Retinal pigment epithelial cell (primary cell): Measurements from ENCODE around the gene SDR42E1.

Experiments
- DNase-seq: peaks from one replicate; pipeline ENCODE4 v3.0.0-alpha.2; 2010; ENCODE audit warnings: low read depth
- H3K4me3 ChIP-seq: 2 replicates; pipeline ENCODE4 v1.5.1; 2011; ENCODE audit warnings: mild to moderate bottlenecking, low read length, control low read depth, moderate library complexity
- TF ChIP-seq, protein P1 (sequence below): conservative IDR thresholded peaks from 2 replicates; pipeline ENCODE4 v1.5.1; 2011; ENCODE audit warnings: low read depth, low read length, control low read depth, inconsistent platforms

Gene SDR42E1

DNA sequence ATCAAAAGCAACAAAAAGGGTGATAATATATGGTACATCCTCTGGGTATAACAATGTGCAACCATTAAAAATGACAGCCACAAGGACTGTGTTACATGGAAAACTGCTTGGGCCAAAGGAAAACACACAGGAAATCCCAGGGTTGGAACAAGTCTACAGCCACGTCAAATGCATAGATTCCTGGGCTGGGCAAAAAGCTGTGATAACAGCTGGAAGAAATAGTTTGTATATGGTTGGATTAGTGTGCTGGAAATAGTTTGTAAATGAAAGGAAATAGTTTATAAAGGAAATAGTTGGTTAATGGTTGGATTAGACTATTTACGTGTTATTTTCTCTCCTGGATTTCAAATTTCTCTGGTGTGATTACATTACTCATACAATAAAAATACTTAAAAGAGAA, 26.4 kb upstream of the SDR42E1 start:
- DNase-seq, result no peak

DNA sequence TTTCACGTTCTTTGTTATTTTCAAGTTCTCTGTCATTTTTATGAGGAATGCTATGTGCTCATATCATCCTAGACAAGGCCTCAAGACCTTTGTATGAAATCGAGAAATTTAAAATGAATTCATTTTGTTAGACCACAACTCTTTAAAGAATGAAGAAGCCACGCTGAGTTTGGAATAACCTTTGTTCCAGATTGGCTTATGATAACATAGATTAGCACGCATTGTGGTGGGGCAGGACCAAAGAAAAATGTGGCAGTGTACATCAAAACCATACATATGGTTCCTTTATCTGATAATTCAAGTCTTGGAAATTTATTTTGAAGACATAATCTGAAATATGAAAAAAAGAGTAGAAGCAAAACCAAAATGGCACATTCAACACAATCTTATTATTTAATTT, 26.0 kb upstream of the SDR42E1 start:
- no peak for DNase-seq
- TF ChIP-seq, protein P1, sequence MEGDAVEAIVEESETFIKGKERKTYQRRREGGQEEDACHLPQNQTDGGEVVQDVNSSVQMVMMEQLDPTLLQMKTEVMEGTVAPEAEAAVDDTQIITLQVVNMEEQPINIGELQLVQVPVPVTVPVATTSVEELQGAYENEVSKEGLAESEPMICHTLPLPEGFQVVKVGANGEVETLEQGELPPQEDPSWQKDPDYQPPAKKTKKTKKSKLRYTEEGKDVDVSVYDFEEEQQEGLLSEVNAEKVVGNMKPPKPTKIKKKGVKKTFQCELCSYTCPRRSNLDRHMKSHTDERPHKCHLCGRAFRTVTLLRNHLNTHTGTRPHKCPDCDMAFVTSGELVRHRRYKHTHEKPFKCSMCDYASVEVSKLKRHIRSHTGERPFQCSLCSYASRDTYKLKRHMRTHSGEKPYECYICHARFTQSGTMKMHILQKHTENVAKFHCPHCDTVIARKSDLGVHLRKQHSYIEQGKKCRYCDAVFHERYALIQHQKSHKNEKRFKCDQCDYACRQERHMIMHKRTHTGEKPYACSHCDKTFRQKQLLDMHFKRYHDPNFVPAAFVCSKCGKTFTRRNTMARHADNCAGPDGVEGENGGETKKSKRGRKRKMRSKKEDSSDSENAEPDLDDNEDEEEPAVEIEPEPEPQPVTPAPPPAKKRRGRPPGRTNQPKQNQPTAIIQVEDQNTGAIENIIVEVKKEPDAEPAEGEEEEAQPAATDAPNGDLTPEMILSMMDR, result no peak
- peak overlapping the region; percentile 74 for H3K4me3 ChIP-seq

More for the DNA sequence above, 26.4 kb upstream of the SDR42E1 start:
- TF ChIP-seq, protein P1, result no peak
- peak overlapping the region; percentile 74 for H3K4me3 ChIP-seq

DNA sequence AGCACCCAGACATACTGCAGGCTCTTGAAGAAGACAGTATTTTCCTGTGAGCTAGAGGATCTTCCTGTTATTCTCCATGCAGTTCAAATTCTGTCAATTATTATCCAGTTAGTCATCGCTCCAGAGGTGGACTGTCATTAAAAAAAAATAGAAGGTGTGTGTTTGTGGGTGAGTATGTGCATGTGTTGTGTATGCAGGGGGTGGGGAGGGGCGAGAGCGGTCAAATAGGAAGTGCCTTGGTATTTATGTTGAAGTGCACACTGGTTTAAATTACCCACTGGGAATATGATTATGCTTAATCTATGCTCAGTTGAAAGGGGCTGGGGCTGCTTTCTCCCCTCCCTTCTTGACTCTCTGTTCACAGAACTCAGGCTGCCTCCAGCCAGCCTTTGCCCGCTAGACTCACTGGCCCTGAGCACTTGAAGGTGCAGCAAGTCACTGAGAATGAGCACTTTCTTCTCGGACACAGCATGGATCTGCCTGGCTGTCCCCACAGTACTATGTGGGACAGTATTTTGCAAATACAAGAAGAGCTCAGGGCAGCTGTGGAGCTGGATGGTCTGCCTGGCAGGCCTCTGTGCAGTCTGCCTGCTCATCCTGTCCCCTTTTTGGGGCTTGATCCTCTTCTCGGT, 23.8 kb upstream of the SDR42E1 start, which contains the start of gene HSD17B2:
TSS of gene HSD17B2 (plus strand) at position 273 of the 632 bp plus-strand sequence. CDS start at position 445, 172 bp downstream.
- DNase-seq, result no peak
- H3K4me3 ChIP-seq, result peak within 1 kb of the TSS; percentile 74
- TF ChIP-seq, protein P1, result no peak

DNA sequence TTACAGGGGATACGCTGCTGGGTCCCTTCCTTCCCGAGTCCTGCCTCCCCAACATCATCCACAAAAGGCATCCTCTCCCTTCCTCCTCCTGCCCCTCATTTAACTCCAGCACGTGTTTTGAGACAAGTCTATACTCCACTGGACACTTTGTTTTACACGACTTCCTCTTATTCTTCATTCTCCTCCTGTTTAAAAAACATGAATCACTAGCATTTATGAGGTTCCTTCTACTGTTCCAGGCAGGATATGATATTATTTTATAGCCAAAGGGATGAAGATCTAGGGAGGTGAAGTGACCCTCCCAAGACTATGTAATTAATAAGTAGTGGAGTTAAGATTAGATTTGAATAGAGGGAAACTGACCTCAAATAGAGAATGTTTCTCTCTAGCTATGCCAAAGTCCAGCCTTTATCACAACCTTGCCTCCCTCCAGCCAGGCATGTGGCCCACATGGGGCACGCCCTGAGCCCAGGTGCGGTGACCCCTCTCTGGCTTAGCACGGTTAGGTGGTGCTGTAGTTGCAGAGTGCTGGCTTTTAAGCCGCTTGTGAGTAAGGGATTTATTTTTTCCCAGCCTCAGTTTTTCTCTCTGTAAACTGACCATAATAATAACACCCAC, 22.5 kb upstream of the SDR42E1 start:
- no peak for DNase-seq
- TF ChIP-seq, protein P1, result no peak
- peak overlapping the region; percentile 74 for H3K4me3 ChIP-seq

DNA sequence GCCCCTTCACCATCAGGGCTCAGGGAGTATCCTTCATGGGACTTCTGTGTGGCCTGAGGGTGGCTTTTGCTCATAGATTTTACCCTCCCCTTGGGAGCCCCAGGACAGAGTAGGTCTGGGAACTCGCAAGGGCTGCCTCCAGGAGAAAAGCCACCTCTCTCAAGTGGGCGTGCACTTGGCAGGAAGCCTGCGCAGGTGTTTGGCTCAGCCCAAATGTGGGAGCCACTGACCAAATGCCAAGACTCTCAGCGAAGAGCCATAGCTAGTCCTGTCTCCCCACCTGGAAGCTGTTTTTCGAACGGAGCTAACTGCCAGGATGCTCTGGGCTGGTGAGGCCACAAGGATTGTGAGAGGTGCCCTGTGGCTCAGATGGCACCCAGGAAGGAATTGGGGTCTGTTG, 21.7 kb upstream of the SDR42E1 start:
- H3K4me3 ChIP-seq, result no peak overlapping the region
- TF ChIP-seq, protein P1, result no peak
- no peak for DNase-seq

DNA sequence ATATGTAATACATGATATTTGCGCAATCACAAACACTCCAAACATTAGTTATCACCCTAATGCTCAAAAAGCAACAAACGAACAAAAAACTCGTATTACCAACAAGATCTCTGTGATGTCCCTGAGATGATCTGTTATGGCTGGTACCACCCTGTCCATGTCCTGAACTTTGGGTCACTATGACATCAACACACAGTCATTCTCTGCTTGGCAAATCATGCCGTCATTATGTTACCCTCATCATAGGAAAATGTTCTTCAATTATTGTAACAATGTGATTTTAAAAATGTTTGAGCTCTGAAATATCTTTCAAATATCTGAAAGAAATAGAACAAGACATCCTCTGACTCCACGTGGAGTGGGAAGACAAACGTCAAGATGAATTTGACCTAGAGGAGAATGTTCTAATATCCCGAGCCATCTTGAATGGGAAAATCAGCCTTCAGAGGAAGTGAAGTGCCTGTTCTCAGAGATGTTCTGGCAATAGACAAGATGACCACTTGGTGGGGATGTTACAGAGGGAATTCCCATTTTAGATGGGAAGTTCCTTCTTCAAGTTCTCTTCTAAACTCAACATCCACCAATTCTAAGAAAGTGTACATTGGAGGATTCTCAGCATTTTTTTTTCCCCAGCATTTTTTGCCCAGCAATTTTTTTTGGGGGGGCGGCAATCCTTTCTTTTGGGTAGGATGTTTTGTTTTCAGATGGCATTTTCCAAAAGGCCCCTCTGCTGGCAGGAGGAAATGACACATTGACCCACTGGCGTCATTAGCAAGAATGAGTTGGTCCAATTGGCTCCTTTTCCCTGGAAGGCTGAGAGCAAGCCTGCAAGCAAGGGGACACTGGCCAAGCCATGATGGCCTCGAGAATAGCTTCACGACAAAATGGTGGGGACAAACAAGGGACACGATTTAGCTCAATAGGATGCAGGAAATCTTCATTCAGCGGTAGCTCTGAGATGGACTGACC, 20.1 kb upstream of the SDR42E1 start:
- no peak for DNase-seq
- TF ChIP-seq, protein P1, result peak; percentile 67
- H3K4me3 ChIP-seq, result no peak overlapping the region
